ENCODE results near the gene GPR162.

Gene GPR162

GRCh38 chr12:6826125-6826733 lies 4.6 kb downstream of the GPR162 start:
- no peak for DNase-seq (ENCODE audit: low read depth)
- TF ChIP-seq CTCF (conservative IDR thresholded peaks at IDR 0.05; ENCODE audit: control insufficient read depth, insufficient read depth, low read depth, low read length), result no peak
- H3K4me3 ChIP-seq (ENCODE audit: control insufficient read depth, low read depth, low read length), result no peak overlapping the region

- H3K4me3 ChIP-seq (ENCODE audit: control insufficient read depth, low read depth, low read length), result no peak overlapping the region
- no peak for TF ChIP-seq CTCF (conservative IDR thresholded peaks at IDR 0.05; ENCODE audit: control insufficient read depth, insufficient read depth, low read depth, low read length)
- DNase-seq (ENCODE audit: low read depth), result no peak
These were observed 5.3 kb downstream of the GPR162 start for GRCh38 chr12:6826734-6827436.

- peak; percentile 83 for DNase-seq (ENCODE audit: low read depth)
- no peak for TF ChIP-seq CTCF (conservative IDR thresholded peaks at IDR 0.05; ENCODE audit: control insufficient read depth, insufficient read depth, low read depth, low read length)
- H3K4me3 ChIP-seq (ENCODE audit: control insufficient read depth, low read depth, low read length), result peak overlapping the region; percentile 33
These were observed 5.9 kb downstream of the GPR162 start for GRCh38 chr12:6827437-6827911.

- TF ChIP-seq CTCF (conservative IDR thresholded peaks at IDR 0.05; ENCODE audit: control insufficient read depth, insufficient read depth, low read depth, low read length), result no peak
- H3K4me3 ChIP-seq (ENCODE audit: control insufficient read depth, low read depth, low read length), result peak within 1 kb of the TSS; percentile 90
- peak; percentile 63 for DNase-seq (ENCODE audit: low read depth)
These were observed 6.6 kb downstream of the GPR162 start, which contains the start of gene P3H3 for GRCh38 chr12:6827982-6828780. Gene P3H3, plus strand, starts transcription at chr12:6828407. Its CDS starts 34 bp downstream, at chr12:6828441.

- H3K4me3 ChIP-seq (ENCODE audit: control insufficient read depth, low read depth, low read length), result peak overlapping the region; percentile 90
- no peak for TF ChIP-seq CTCF (conservative IDR thresholded peaks at IDR 0.05; ENCODE audit: control insufficient read depth, insufficient read depth, low read depth, low read length)
- peak; percentile 39 for DNase-seq (ENCODE audit: low read depth)
These were observed 7.3 kb downstream of the GPR162 start for GRCh38 chr12:6828781-6829535.

Measured in fibroblast of mammary gland (primary cell).